Parathyroid adenoma (tissue), 2 donors: ENCODE measurements around the gene PRDM16.

Source experiments
- H2AFZ ChIP-seq: fragments of 300-600 bp; sonication (generic); one replicate; pipeline ENCODE4 v1.7.0; 2017; ENCODE audit warnings: antibody characterized with exemption, mild to moderate bottlenecking
- H3K27ac ChIP-seq: fragments of 300-600 bp; sonication (generic); one replicate; pipeline ENCODE4 v1.7.0; 2017
- H3K27me3 ChIP-seq: fragments of 300-600 bp; sonication (generic); one replicate; pipeline ENCODE4 v1.7.0; 2017; ENCODE audit warnings: low read length; ENCODE audit not compliant: control insufficient read depth, insufficient read depth
- H3K36me3 ChIP-seq: fragments of 300-600 bp; sonication (generic); one replicate; pipeline ENCODE4 v1.7.0; 2017; ENCODE audit warnings: low read length; ENCODE audit not compliant: control insufficient read depth, insufficient read depth
- H3K4me1 ChIP-seq: fragments of 300-600 bp; sonication (generic); one replicate; pipeline ENCODE4 v1.7.0; 2017; ENCODE audit warnings: control low read depth
- H3K4me2 ChIP-seq: fragments of 300-600 bp; sonication (generic); one replicate; pipeline ENCODE4 v1.7.0; 2017; ENCODE audit warnings: low read length
- H3K4me3 ChIP-seq: fragments of 300-600 bp; sonication (generic); one replicate; pipeline ENCODE4 v1.7.0; 2017; ENCODE audit warnings: low read depth, low read length
- H3K79me2 ChIP-seq: fragments of 300-600 bp; sonication (generic); one replicate; pipeline ENCODE4 v1.7.0; 2017; ENCODE audit warnings: control low read depth
- H3K9ac ChIP-seq: fragments of 300-600 bp; sonication (generic); one replicate; pipeline ENCODE4 v1.7.0; 2017; ENCODE audit warnings: mild to moderate bottlenecking
- H3K9me3 ChIP-seq: fragments of 300-600 bp; sonication (generic); one replicate; pipeline ENCODE4 v1.7.0; 2017; ENCODE audit warnings: low read length; ENCODE audit not compliant: control insufficient read depth
- CTCF ChIP-seq: fragments of 300-600 bp; sonication (generic); IDR thresholded peaks from one replicate; pipeline ENCODE4 v1.7.0; 2017; ENCODE audit warnings: antibody characterized with exemption, mild to moderate bottlenecking
- donor health status: primary hyperparathyroidism.

Gene PRDM16

GRCh38 chr1:3435666-3436065 lies 366.7 kb downstream of the PRDM16 start:
- no peak overlapping the region for H2AFZ ChIP-seq
- no peaks in the 10 kb centered on the region for H3K27me3 ChIP-seq
- H3K36me3 ChIP-seq, result no peaks in the 10 kb centered on the region
- no peaks in the 10 kb centered on the region for H3K79me2 ChIP-seq
- no peak overlapping the region for H3K4me3 ChIP-seq
- H3K4me2 ChIP-seq, result no peak overlapping the region
- no peak for TF ChIP-seq CTCF
- no peaks in the 10 kb centered on the region for H3K4me1 ChIP-seq
- no peaks in the 10 kb centered on the region for H3K9me3 ChIP-seq
- no peak overlapping the region for H3K9ac ChIP-seq
- no peak overlapping the region for H3K27ac ChIP-seq

GRCh38 chr1:3436451-3436850 lies 367.4 kb downstream of the PRDM16 start:
- Histone ChIP-seq H3K4me2 (no peak overlapping the region), H3K9me3 (no peaks in the 10 kb centered on the region), H3K79me2 (no peaks in the 10 kb centered on the region), H3K27ac (no peak overlapping the region), H2AFZ (no peak overlapping the region), H3K4me1 (no peaks in the 10 kb centered on the region), H3K4me3 (no peak overlapping the region), H3K9ac (no peak overlapping the region), H3K27me3 (no peaks in the 10 kb centered on the region), H3K36me3 (no peaks in the 10 kb centered on the region)
- TF ChIP-seq CTCF, result no peak

- Histone ChIP-seq H3K36me3 (no peaks in the 10 kb centered on the region), H3K79me2 (no peaks in the 10 kb centered on the region), H3K4me3 (no peak overlapping the region), H2AFZ (no peak overlapping the region), H3K4me1 (no peaks in the 10 kb centered on the region), H3K27ac (no peak overlapping the region), H3K9ac (no peak overlapping the region), H3K27me3 (no peaks in the 10 kb centered on the region), H3K9me3 (no peaks in the 10 kb centered on the region), H3K4me2 (no peak overlapping the region)
- no peak for TF ChIP-seq CTCF
These were observed 367.9 kb downstream of the PRDM16 start for GRCh38 chr1:3436901-3437300.

GRCh38 chr1:3438661-3439180 lies 369.7 kb downstream of the PRDM16 start:
- Histone ChIP-seq H3K36me3 (no peaks in the 10 kb centered on the region), H3K79me2 (no peaks in the 10 kb centered on the region), H3K9me3 (no peaks in the 10 kb centered on the region), H3K27ac (no peak overlapping the region), H2AFZ (no peak overlapping the region), H3K27me3 (no peaks in the 10 kb centered on the region), H3K4me1 (no peaks in the 10 kb centered on the region), H3K9ac (no peak overlapping the region), H3K4me2 (no peak overlapping the region), H3K4me3 (no peak overlapping the region)
- TF ChIP-seq CTCF, result no peak
